Measurements from ENCODE around the gene C1QTNF3.

Gene C1QTNF3

DNA sequence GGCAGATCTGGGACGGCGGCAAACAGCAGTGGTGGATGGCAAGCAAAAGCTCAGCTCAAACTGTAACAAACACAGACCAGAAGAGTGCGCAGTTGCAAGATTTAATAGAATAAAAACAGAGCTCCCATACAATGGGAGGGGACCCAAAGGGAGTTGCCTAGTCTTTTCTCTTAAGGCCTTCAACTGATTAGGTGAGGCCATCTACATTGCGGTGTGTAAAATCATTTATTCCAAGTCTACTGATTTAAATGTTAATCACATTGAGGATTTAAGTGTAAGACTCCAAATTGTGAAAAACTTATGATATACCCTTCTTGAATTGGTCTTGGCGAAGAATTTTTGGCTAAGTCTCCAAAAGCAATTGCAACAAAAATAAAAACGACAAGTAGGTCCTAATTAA lies 21.6 kb upstream of the C1QTNF3 start:
- DNase-seq (ENCODE audit: extremely low read depth, insufficient read length): no peak
- Histone ChIP-seq H3K36me3 (ENCODE audit: control insufficient read depth, insufficient read depth, low read length) (no peaks in the 10 kb centered on the region), H3K27me3 (replicated peaks; ENCODE audit: control insufficient read depth, insufficient read depth, low read length) (no peaks in the 10 kb centered on the region), H3K4me3 (replicated peaks; ENCODE audit: low read depth, low read length) (no peak overlapping the region)
- TF ChIP-seq, protein P1, sequence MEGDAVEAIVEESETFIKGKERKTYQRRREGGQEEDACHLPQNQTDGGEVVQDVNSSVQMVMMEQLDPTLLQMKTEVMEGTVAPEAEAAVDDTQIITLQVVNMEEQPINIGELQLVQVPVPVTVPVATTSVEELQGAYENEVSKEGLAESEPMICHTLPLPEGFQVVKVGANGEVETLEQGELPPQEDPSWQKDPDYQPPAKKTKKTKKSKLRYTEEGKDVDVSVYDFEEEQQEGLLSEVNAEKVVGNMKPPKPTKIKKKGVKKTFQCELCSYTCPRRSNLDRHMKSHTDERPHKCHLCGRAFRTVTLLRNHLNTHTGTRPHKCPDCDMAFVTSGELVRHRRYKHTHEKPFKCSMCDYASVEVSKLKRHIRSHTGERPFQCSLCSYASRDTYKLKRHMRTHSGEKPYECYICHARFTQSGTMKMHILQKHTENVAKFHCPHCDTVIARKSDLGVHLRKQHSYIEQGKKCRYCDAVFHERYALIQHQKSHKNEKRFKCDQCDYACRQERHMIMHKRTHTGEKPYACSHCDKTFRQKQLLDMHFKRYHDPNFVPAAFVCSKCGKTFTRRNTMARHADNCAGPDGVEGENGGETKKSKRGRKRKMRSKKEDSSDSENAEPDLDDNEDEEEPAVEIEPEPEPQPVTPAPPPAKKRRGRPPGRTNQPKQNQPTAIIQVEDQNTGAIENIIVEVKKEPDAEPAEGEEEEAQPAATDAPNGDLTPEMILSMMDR (IDR thresholded peaks at IDR 0.05; ENCODE audit: insufficient read depth, low read length, poor library complexity, severe bottlenecking): no peak

DNA sequence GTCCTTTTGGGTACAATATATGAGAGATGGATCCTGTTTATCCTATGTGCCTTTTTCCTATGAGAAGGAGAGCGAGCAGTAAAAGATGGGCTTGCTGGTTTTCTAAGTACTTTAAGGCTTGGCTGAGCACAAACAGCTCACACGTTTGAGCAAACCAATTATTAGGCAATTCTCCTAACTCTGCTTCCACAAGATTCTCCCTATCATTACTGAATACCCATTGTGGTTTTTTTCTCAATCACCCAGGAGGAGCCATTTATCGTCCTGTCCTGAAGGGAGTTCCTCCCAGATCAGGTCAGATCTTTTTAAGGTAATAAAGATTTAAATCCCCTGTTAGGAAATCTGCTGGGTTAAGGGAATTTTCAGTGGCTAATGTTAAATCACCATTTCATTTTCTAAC lies 19.4 kb upstream of the C1QTNF3 start:
- TF ChIP-seq, protein P1 (IDR thresholded peaks at IDR 0.05; ENCODE audit: insufficient read depth, low read length, poor library complexity, severe bottlenecking): no peak
- Histone ChIP-seq H3K4me3 (replicated peaks; ENCODE audit: low read depth, low read length) (no peak overlapping the region), H3K36me3 (ENCODE audit: control insufficient read depth, insufficient read depth, low read length) (no peaks in the 10 kb centered on the region), H3K27me3 (replicated peaks; ENCODE audit: control insufficient read depth, insufficient read depth, low read length) (no peaks in the 10 kb centered on the region)
- DNase-seq (ENCODE audit: extremely low read depth, insufficient read length): no peak

DNA sequence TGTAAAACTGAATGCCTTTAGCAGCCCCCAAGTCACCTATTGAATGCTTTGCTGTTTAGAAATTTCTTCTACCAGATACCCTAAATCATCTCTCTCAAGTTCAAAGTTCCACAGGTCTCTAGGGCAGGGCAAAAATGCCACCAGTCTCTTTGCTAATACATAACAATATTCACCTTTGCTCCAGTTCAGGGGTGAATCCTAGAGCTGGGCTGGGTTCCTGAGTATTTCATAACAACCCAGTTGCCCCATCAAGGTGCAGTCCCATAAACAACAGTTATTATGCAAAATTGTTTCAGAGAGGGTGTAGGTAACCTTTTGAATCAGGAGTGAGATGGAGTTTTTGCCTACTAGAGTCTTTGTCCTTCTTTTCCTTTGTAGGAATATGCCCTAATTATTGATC lies 19.0 kb upstream of the C1QTNF3 start:
- DNase-seq (ENCODE audit: extremely low read depth, insufficient read length): no peak
- Histone ChIP-seq H3K4me3 (replicated peaks; ENCODE audit: low read depth, low read length) (no peak overlapping the region), H3K27me3 (replicated peaks; ENCODE audit: control insufficient read depth, insufficient read depth, low read length) (no peaks in the 10 kb centered on the region), H3K36me3 (ENCODE audit: control insufficient read depth, insufficient read depth, low read length) (no peaks in the 10 kb centered on the region)
- TF ChIP-seq, protein P1 (IDR thresholded peaks at IDR 0.05; ENCODE audit: insufficient read depth, low read length, poor library complexity, severe bottlenecking): no peak

DNA sequence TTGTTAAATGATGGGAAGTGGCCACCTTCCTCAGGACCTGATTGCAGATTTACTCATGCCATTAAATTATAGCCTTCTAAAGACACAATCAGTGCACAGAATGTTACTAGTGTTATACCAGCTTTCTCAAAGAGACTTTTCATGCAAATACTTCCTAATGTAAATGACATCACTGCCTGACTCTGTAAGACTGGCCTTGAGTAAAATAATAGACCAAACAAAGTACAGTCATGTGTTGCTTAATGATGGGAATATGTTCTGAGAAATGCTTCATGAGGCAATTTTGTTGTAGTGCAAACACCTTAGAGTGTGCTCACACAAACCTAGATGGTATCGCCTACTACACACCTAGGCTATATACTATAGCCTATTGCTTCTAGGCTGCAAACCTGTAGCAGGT lies 17.0 kb upstream of the C1QTNF3 start:
- Histone ChIP-seq H3K4me3 (replicated peaks; ENCODE audit: low read depth, low read length) (no peak overlapping the region), H3K36me3 (ENCODE audit: control insufficient read depth, insufficient read depth, low read length) (no peaks in the 10 kb centered on the region), H3K27me3 (replicated peaks; ENCODE audit: control insufficient read depth, insufficient read depth, low read length) (no peaks in the 10 kb centered on the region)

DNA sequence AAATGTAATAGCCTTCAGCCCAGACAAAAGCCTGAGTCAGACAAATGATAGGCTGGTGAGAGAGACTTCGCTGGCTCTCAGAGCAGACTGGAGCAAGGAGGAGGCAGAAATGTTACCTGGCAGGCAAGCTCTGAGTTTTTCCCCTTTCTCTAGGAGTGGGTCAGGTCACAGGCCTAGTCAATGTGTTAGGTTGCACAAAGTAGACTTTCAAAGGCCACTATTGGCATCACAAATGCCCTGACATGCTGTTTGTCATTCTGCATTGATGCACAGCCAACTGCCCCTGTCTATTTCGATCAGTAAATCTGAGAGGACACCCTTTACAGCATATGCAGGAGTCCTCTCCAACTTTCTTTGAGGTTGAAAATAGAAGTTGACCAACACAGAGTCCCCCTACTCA lies 15.5 kb upstream of the C1QTNF3 start:
- DNase-seq (ENCODE audit: extremely low read depth, insufficient read length): no peak
- TF ChIP-seq, protein P1 (IDR thresholded peaks at IDR 0.05; ENCODE audit: insufficient read depth, low read length, poor library complexity, severe bottlenecking): no peak
- Histone ChIP-seq H3K27me3 (replicated peaks; ENCODE audit: control insufficient read depth, insufficient read depth, low read length) (no peaks in the 10 kb centered on the region), H3K4me3 (replicated peaks; ENCODE audit: low read depth, low read length) (no peak overlapping the region), H3K36me3 (ENCODE audit: control insufficient read depth, insufficient read depth, low read length) (no peaks in the 10 kb centered on the region)

More for the DNA sequence above, 17.0 kb upstream of the C1QTNF3 start:
- TF ChIP-seq, protein P1 (IDR thresholded peaks at IDR 0.05; ENCODE audit: insufficient read depth, low read length, poor library complexity, severe bottlenecking): no peak
- DNase-seq (ENCODE audit: extremely low read depth, insufficient read length): no peak

DNA sequence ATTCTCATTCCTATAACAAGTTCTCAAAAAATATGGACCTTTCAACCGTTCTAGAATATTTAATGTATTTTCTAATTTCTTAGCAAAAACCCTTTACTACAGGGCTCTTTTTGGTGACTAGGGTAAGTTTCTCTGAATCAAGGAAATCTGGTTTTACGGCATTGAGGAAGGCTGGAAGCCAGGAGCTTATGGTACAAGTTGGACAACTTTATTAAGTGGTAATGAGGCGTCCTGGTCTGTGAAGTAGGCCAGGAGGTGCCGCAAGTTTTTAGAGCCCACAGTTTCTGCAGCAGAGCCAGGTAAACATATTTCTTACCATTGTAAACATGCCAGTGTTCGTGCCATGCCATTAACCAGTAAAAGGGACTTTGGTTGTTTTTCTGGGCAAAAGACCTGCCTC lies 14.6 kb upstream of the C1QTNF3 start:
- TF ChIP-seq, protein P1 (IDR thresholded peaks at IDR 0.05; ENCODE audit: insufficient read depth, low read length, poor library complexity, severe bottlenecking): no peak

More for the DNA sequence above, 14.6 kb upstream of the C1QTNF3 start:
- H3K4me3 ChIP-seq (replicated peaks; ENCODE audit: low read depth, low read length): no peak overlapping the region
- no peaks in the 10 kb centered on the region for H3K27me3 ChIP-seq (replicated peaks; ENCODE audit: control insufficient read depth, insufficient read depth, low read length)
- H3K36me3 ChIP-seq (ENCODE audit: control insufficient read depth, insufficient read depth, low read length): no peaks in the 10 kb centered on the region
- DNase-seq (ENCODE audit: extremely low read depth, insufficient read length): no peak

All from GM06990 (cell line).